ENCODE data around the gene C3orf70. TPM values are rescaled to one million over a fixed set of nuclear protein-coding genes. Genes with fewer than 3 reads are reported as not detected.

The C3orf70 gene
- total and polyA plus RNA-seq, 5 donors: 1.7 to 3.6 (median 2.5) TPM

GRCh38 chr3:185069037-185070030 lies 83.5 kb downstream of the C3orf70 start:
- ATAC-seq (peak in 1 of 2 donors; percentile 14), DNase-seq (no peak)
- 79% methylated on average over 28 of the region's 28 CpGs for WGBS
- intact Hi-C loops (cut with DNase I): no loop called here
- H3K4me3 ChIP-seq (ENCODE audit: low read length): no peak overlapping the region
- H3K9me3 ChIP-seq (ENCODE audit: control insufficient read depth, low read length): no peaks in the 10 kb centered on the region
- H3K27me3 ChIP-seq (ENCODE audit: control insufficient read depth, insufficient read depth): no peaks in the 10 kb centered on the region
- no peaks in the 10 kb centered on the region for H3K4me1 ChIP-seq (ENCODE audit: control insufficient read depth, insufficient read depth, low read length)
- H3K27ac ChIP-seq (ENCODE audit: low read length): no peak overlapping the region

GRCh38 chr3:185067173-185067572 lies 85.7 kb downstream of the C3orf70 start:
- H3K9me3 ChIP-seq (ENCODE audit: control insufficient read depth, low read length): no peaks in the 10 kb centered on the region
- intact Hi-C loops (cut with DNase I): no loop called here
- 93% methylated on average over 11 of the region's 11 CpGs for WGBS
- H3K4me3 ChIP-seq (ENCODE audit: low read length): no peak overlapping the region
- H3K27me3 ChIP-seq (ENCODE audit: control insufficient read depth, insufficient read depth): no peaks in the 10 kb centered on the region
- H3K27ac ChIP-seq (ENCODE audit: low read length): no peak overlapping the region
- DNase-seq: no peak
- ATAC-seq: no peak
- no peaks in the 10 kb centered on the region for H3K4me1 ChIP-seq (ENCODE audit: control insufficient read depth, insufficient read depth, low read length)

- ATAC-seq: no peak
- WGBS: 92% methylated on average over 4 of the region's 4 CpGs
Measured at GRCh38 chr3:185066251-185066650, 86.6 kb downstream of the C3orf70 start.

GRCh38 chr3:185065059-185065458 lies 87.8 kb downstream of the C3orf70 start:
- no peaks in the 10 kb centered on the region for H3K4me1 ChIP-seq (ENCODE audit: control insufficient read depth, insufficient read depth, low read length)
- intact Hi-C loops (cut with DNase I): no loop called here
- ATAC-seq (no peak), DNase-seq (no peak)
- no peak overlapping the region for H3K4me3 ChIP-seq (ENCODE audit: low read length)
- H3K9me3 ChIP-seq (ENCODE audit: control insufficient read depth, low read length): no peaks in the 10 kb centered on the region
- H3K27me3 ChIP-seq (ENCODE audit: control insufficient read depth, insufficient read depth): no peaks in the 10 kb centered on the region
- WGBS: 92% methylated on average over 3 of the region's 3 CpGs
- H3K27ac ChIP-seq (ENCODE audit: low read length): no peak overlapping the region

More at GRCh38 chr3:185066251-185066650, 86.6 kb downstream of the C3orf70 start:
- intact Hi-C loops (cut with DNase I): no loop called here
- Histone ChIP-seq H3K4me1 (ENCODE audit: control insufficient read depth, insufficient read depth, low read length) (no peaks in the 10 kb centered on the region), H3K9me3 (ENCODE audit: control insufficient read depth, low read length) (no peaks in the 10 kb centered on the region), H3K27ac (ENCODE audit: low read length) (no peak overlapping the region), H3K4me3 (ENCODE audit: low read length) (no peak overlapping the region), H3K27me3 (ENCODE audit: control insufficient read depth, insufficient read depth) (no peaks in the 10 kb centered on the region)
- DNase-seq: no peak

GRCh38 chr3:185063431-185063830 lies 89.4 kb downstream of the C3orf70 start:
- intact Hi-C loops (cut with DNase I): no loop called here
- no peak for DNase-seq
- WGBS: 66% methylated on average over 3 of the region's 3 CpGs

GRCh38 chr3:185062191-185062590 lies 90.7 kb downstream of the C3orf70 start:
- DNase-seq (no peak), ATAC-seq (no peak)
- H3K27me3 ChIP-seq (ENCODE audit: control insufficient read depth, insufficient read depth): no peaks in the 10 kb centered on the region

More at GRCh38 chr3:185063431-185063830, 89.4 kb downstream of the C3orf70 start:
- H3K27me3 ChIP-seq (ENCODE audit: control insufficient read depth, insufficient read depth): no peaks in the 10 kb centered on the region
- H3K27ac ChIP-seq (ENCODE audit: low read length): no peak overlapping the region
- no peaks in the 10 kb centered on the region for H3K4me1 ChIP-seq (ENCODE audit: control insufficient read depth, insufficient read depth, low read length)
- ATAC-seq: no peak
- H3K4me3 ChIP-seq (ENCODE audit: low read length): no peak overlapping the region
- H3K9me3 ChIP-seq (ENCODE audit: control insufficient read depth, low read length): no peaks in the 10 kb centered on the region

GRCh38 chr3:185060655-185061054 lies 92.2 kb downstream of the C3orf70 start:
- H3K27ac ChIP-seq (ENCODE audit: low read length): no peak overlapping the region
- intact Hi-C loops (cut with DNase I): no loop called here
- ATAC-seq (no peak), DNase-seq (no peak)
- H3K4me1 ChIP-seq (ENCODE audit: control insufficient read depth, insufficient read depth, low read length): no peaks in the 10 kb centered on the region
- H3K9me3 ChIP-seq (ENCODE audit: control insufficient read depth, low read length): no peaks in the 10 kb centered on the region
- H3K27me3 ChIP-seq (ENCODE audit: control insufficient read depth, insufficient read depth): no peaks in the 10 kb centered on the region
- H3K4me3 ChIP-seq (ENCODE audit: low read length): no peak overlapping the region
- WGBS: 95% methylated on average over 2 of the region's 2 CpGs

More at GRCh38 chr3:185062191-185062590, 90.7 kb downstream of the C3orf70 start:
- no peak overlapping the region for H3K4me3 ChIP-seq (ENCODE audit: low read length)
- no peaks in the 10 kb centered on the region for H3K4me1 ChIP-seq (ENCODE audit: control insufficient read depth, insufficient read depth, low read length)
- H3K9me3 ChIP-seq (ENCODE audit: control insufficient read depth, low read length): no peaks in the 10 kb centered on the region
- intact Hi-C loops (cut with DNase I): no loop called here
- no peak overlapping the region for H3K27ac ChIP-seq (ENCODE audit: low read length)

GRCh38 chr3:185059766-185060165 lies 93.1 kb downstream of the C3orf70 start:
- Histone ChIP-seq H3K4me3 (ENCODE audit: low read length) (no peak overlapping the region), H3K27ac (ENCODE audit: low read length) (no peak overlapping the region), H3K27me3 (ENCODE audit: control insufficient read depth, insufficient read depth) (no peaks in the 10 kb centered on the region), H3K9me3 (ENCODE audit: control insufficient read depth, low read length) (no peaks in the 10 kb centered on the region), H3K4me1 (ENCODE audit: control insufficient read depth, insufficient read depth, low read length) (no peaks in the 10 kb centered on the region)
- ATAC-seq (no peak), DNase-seq (no peak)
- intact Hi-C loops (cut with DNase I): no loop called here
- 77% methylated on average over 2 of the region's 2 CpGs for WGBS

GRCh38 chr3:185058796-185059195 lies 94.1 kb downstream of the C3orf70 start:
- Histone ChIP-seq H3K27me3 (ENCODE audit: control insufficient read depth, insufficient read depth) (no peaks in the 10 kb centered on the region), H3K4me1 (ENCODE audit: control insufficient read depth, insufficient read depth, low read length) (no peaks in the 10 kb centered on the region), H3K27ac (ENCODE audit: low read length) (no peak overlapping the region), H3K9me3 (ENCODE audit: control insufficient read depth, low read length) (no peaks in the 10 kb centered on the region), H3K4me3 (ENCODE audit: low read length) (no peak overlapping the region)
- 60% methylated on average over 2 of the region's 2 CpGs for whole genome bisulfite sequencing
- ATAC-seq: no peak
- DNase-seq: no peak
- intact Hi-C loops (cut with DNase I): no loop called here

- DNase-seq: no peak
- ATAC-seq: no peak
- H3K27ac ChIP-seq (ENCODE audit: low read length): no peak overlapping the region
- H3K4me3 ChIP-seq (ENCODE audit: low read length): no peak overlapping the region
- intact Hi-C loops (cut with DNase I): no loop called here
- WGBS: 95% methylated on average over 1 of the region's 1 CpG
- no peaks in the 10 kb centered on the region for H3K4me1 ChIP-seq (ENCODE audit: control insufficient read depth, insufficient read depth, low read length)
- no peaks in the 10 kb centered on the region for H3K27me3 ChIP-seq (ENCODE audit: control insufficient read depth, insufficient read depth)
- no peaks in the 10 kb centered on the region for H3K9me3 ChIP-seq (ENCODE audit: control insufficient read depth, low read length)
Measured at GRCh38 chr3:185057829-185058228, 95.0 kb downstream of the C3orf70 start.

GRCh38 chr3:185056908-185057307 lies 96.0 kb downstream of the C3orf70 start:
- H3K27ac ChIP-seq (ENCODE audit: low read length): no peak overlapping the region
- 96% methylated on average over 2 of the region's 2 CpGs for WGBS
- no peaks in the 10 kb centered on the region for H3K4me1 ChIP-seq (ENCODE audit: control insufficient read depth, insufficient read depth, low read length)
- H3K9me3 ChIP-seq (ENCODE audit: control insufficient read depth, low read length): no peaks in the 10 kb centered on the region
- no peaks in the 10 kb centered on the region for H3K27me3 ChIP-seq (ENCODE audit: control insufficient read depth, insufficient read depth)
- intact Hi-C loops (cut with DNase I): no loop called here
- DNase-seq (no peak), ATAC-seq (no peak)
- no peak overlapping the region for H3K4me3 ChIP-seq (ENCODE audit: low read length)
